ENCODE measurements around the gene CBL.

Gene CBL

GRCh38 chr11:119315131-119316015, 109.2 kb downstream of the CBL start:
- Histone ChIP-seq H3K4me3 (ENCODE audit: low read depth, low read length) (peak overlapping the region; percentile 67), H3K9me3 (ENCODE audit: control insufficient read depth, insufficient read depth, low read depth, low read length) (no peaks in the 10 kb centered on the region), H3K27ac (ENCODE audit: extremely low read depth, low read depth, low read length) (no peak overlapping the region), H3K4me1 (ENCODE audit: control insufficient read depth, insufficient read depth, low read length) (no peaks in the 10 kb centered on the region), H3K36me3 (ENCODE audit: control insufficient read depth in 2 of 2, insufficient read depth in 1 of 2, low read length in 2 of 2) (peaks cover 0 to 38% of the 10 kb centered on the region in 2 experiments; a peak in 1 of 3 replicates)
- POLR2A ChIA-PET: interaction anchor here (0.5 to 4.4 kb wide), 10 partner anchors 7 to 279 kb away, joined by 3 to 35 read pairs (median 5); partner anchors contain the start of genes CBL and HINFP
- CTCF ChIA-PET: interaction anchor here (1.1 to 15.8 kb wide), 5 partner anchors 8 to 160 kb away, joined by 3 to 151 read pairs (median 4); partner anchors contain the start of gene C1QTNF5
- no peak for TF ChIP-seq ZNF449 (tag by site-specific recombination; IDR thresholded peaks at IDR 0.05)
- TF ChIP-seq ZBTB48 (tag by site-specific recombination; IDR thresholded peaks at IDR 0.05): peak; percentile 40; the same call in 1 of the 2 replicates
- no peak for TF ChIP-seq YY1 (tag by site-specific recombination; IDR thresholded peaks at IDR 0.05)
- no peak for TF ChIP-seq ZNF544 (tag by site-specific recombination; IDR thresholded peaks at IDR 0.05)
- TF ChIP-seq ZBTB26 (tag by site-specific recombination; optimal IDR thresholded peaks at IDR 0.05): no peak
- 0 out of 2 replicates have a peak, but pooled peaks have one; percentile 14 for TF ChIP-seq PATZ1 (tag by site-specific recombination; IDR thresholded peaks at IDR 0.05)
- 0 out of 2 replicates have a peak, but pooled peaks have one; percentile 17 for TF ChIP-seq ZIC2 (tag by site-specific recombination; IDR thresholded peaks at IDR 0.05)
- TF ChIP-seq ZNF341 (tag by site-specific recombination; IDR thresholded peaks at IDR 0.05; ENCODE audit: low read depth): peak; percentile 37; the same call in 1 of the 2 replicates
- TF ChIP-seq BCL11A (tag by site-specific recombination; IDR thresholded peaks at IDR 0.05; ENCODE audit: low read depth): peak; percentile 16; the same call in 1 of the 2 replicates
- no peak for TF ChIP-seq CTCF (tag by site-specific recombination; IDR thresholded peaks at IDR 0.05)
- peak; percentile 46; the same call in 1 of the 2 replicates for TF ChIP-seq HIC1 (tag by site-specific recombination; IDR thresholded peaks at IDR 0.05)
- 0 out of 2 replicates have a peak, but pooled peaks have one; percentile 13 for TF ChIP-seq ZFHX2 (tag by site-specific recombination; conservative IDR thresholded peaks at IDR 0.05)
- TF ChIP-seq ZNF692 (tag by site-specific recombination; IDR thresholded peaks at IDR 0.05): no peak
